ENCODE data around the gene ATP10B. TPM values are rescaled to one million over a fixed set of nuclear protein-coding genes. Genes with fewer than 3 reads are reported as not detected.
A peak's percentile ranks its signal among the peaks of the same experiment; 100 is the strongest.

ATP10B gene
- total RNA-seq, 6 experiments from 2014 or later = 0.06 to 1.4 (median 0.51) TPM; not detected in 3

DNA sequence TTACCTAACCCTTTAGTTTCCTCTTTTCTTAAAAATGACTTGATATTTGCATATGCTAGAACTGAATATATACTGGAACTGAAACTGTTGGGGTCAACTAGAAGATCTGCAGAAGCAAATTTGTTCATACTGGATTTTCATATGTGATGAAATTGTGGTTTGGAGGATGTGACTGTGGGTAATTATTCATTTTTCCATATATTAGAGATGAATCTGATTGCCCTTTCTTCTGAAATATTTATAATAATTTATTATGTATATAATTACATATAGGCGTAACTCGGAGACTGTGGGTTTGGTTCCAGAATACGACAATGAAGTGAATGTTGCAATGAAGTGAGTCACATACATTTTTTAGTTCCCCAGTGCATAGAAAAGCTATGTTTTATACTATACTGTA lies 149.1 kb downstream of the ATP10B start:
- intact Hi-C loops (cut with DNase I) = no loop called here
- ATAC-seq (peak in 2 of 4 donors; percentile 25 to 26), DNase-seq (no peak)
- no peaks in the 10 kb centered on the region for H3K36me3 ChIP-seq
- 59% methylated on average over 3 of the region's 3 CpGs for WGBS (ENCODE audit: insufficient coverage, low coverage, low lambda C conversion rate, missing lambda C conversion rate)
- H3K4me1 ChIP-seq = no peaks in the 10 kb centered on the region
- no peak overlapping the region for H3K27ac ChIP-seq
- H3K9me3 ChIP-seq = no peaks in the 10 kb centered on the region
- no peaks in the 10 kb centered on the region for H3K27me3 ChIP-seq
- TF ChIP-seq CTCF (IDR thresholded peaks at IDR 0.05) = no peak
- no peak for TF ChIP-seq POLR2A (IDR thresholded peaks at IDR 0.05)
- no peak overlapping the region for H3K4me3 ChIP-seq

DNA sequence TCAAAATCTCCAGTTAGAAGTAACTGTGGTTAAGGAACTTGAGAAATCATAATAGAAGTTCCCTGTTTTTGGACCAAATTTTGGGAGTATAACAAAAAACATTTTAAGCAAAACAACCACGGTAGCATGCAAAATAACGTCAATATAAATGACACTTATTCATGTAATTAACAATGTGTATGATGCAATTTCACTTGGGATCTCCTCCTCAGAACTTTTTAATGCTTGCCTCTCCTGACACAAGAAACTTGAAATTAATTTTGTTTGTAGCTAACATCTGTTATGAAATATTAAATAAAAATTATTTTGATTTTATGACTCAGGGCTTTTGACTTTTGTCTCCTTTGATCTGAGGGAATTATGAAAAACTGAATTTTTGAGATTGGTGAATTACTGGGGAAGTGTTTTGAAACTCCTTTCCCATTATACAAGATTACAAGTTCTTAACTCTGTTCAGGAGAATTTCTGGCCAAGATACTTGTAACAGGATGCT lies 149.7 kb downstream of the ATP10B start:
- ATAC-seq (no peak), DNase-seq (no peak)
- TF ChIP-seq CTCF (IDR thresholded peaks at IDR 0.05) = no peak
- no peak for TF ChIP-seq POLR2A (IDR thresholded peaks at IDR 0.05)
- no peak overlapping the region for H3K27ac ChIP-seq
- H3K4me1 ChIP-seq = no peaks in the 10 kb centered on the region
- intact Hi-C loops (cut with DNase I) = no loop called here
- no peaks in the 10 kb centered on the region for H3K9me3 ChIP-seq
- no peaks in the 10 kb centered on the region for H3K36me3 ChIP-seq
- no peaks in the 10 kb centered on the region for H3K27me3 ChIP-seq
- H3K4me3 ChIP-seq = no peak overlapping the region
- 56% methylated on average over 2 of the region's 2 CpGs for WGBS (ENCODE audit: insufficient coverage, low coverage, low lambda C conversion rate, missing lambda C conversion rate)

- DNase-seq (no peak), ATAC-seq (no peak)
- H3K36me3 ChIP-seq = no peaks in the 10 kb centered on the region
- H3K27ac ChIP-seq = no peak overlapping the region
- no peak overlapping the region for H3K4me3 ChIP-seq
- TF ChIP-seq CTCF (IDR thresholded peaks at IDR 0.05) = no peak
- TF ChIP-seq POLR2A (IDR thresholded peaks at IDR 0.05) = no peak
- intact Hi-C loops (cut with DNase I) = no loop called here
- no peaks in the 10 kb centered on the region for H3K27me3 ChIP-seq
- no peaks in the 10 kb centered on the region for H3K9me3 ChIP-seq
- H3K4me1 ChIP-seq = no peaks in the 10 kb centered on the region
These were observed 150.6 kb downstream of the ATP10B start for GRCh38 chr5:160701403-160701802.

DNA sequence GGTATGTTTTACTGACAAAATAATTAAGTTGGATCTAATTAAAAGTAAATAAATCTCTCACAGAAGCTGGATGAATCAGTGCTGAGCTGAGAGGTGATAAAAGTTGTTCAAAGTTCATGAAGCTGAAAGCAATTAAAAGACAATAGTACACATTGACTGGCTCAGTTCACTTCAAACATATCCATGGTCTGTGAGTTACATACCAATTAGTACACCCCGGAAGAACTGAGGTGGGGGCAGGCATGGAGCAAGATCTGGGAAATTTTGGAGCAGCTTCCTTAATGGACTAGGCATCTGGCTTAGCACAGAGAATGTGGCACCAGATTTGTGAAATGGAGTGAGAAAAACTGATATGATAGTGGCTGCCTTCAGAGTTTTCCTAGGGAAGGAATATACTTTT lies 152.7 kb downstream of the ATP10B start:
- intact Hi-C loops (cut with DNase I) = no loop called here
- H3K27me3 ChIP-seq = no peaks in the 10 kb centered on the region

More for the DNA sequence above, 152.7 kb downstream of the ATP10B start:
- Histone ChIP-seq H3K9me3 (no peaks in the 10 kb centered on the region), H3K36me3 (no peaks in the 10 kb centered on the region), H3K4me1 (no peaks in the 10 kb centered on the region), H3K4me3 (no peak overlapping the region), H3K27ac (no peak overlapping the region)
- DNase-seq (no peak), ATAC-seq (peak in 1 of 4 donors; percentile 56)
- TF ChIP-seq POLR2A (IDR thresholded peaks at IDR 0.05) (no peak), CTCF (IDR thresholded peaks at IDR 0.05) (no peak)
- 33% methylated on average over 1 of the region's 1 CpG for WGBS (ENCODE audit: insufficient coverage, low coverage, low lambda C conversion rate, missing lambda C conversion rate)
